Right lobe of liver (tissue), 4 donors: ENCODE data around the gene PLXNA4.

Experiments used
- POLR2A ChIP-seq: fragments of 450-650 bp; IDR thresholded peaks from one replicate; pipeline ENCODE4 v1.6.1; 2017; ENCODE audit warnings: antibody characterized with exemption, mild to moderate bottlenecking
- TF ChIP-seq, protein P1 (sequence below), 4 donors: fragments of 200-600 bp in 3 of 4; fragments of 450-650 bp in 1 of 4; IDR thresholded peaks; one replicate each; pipeline versions ENCODE4 v1.5.1 to v1.8.0; 2016 to 2022; ENCODE audit warnings: antibody characterized with exemption in 4 of 4, mild to moderate bottlenecking in 2 of 4
- donor health status: DM: no; HTN: no; CAD: no.
- donor health status: DM: no; HTN: no; CAD: no.
- donor health status: DM: no; HTN: yes; CAD: no.

- TF ChIP-seq, protein P1, sequence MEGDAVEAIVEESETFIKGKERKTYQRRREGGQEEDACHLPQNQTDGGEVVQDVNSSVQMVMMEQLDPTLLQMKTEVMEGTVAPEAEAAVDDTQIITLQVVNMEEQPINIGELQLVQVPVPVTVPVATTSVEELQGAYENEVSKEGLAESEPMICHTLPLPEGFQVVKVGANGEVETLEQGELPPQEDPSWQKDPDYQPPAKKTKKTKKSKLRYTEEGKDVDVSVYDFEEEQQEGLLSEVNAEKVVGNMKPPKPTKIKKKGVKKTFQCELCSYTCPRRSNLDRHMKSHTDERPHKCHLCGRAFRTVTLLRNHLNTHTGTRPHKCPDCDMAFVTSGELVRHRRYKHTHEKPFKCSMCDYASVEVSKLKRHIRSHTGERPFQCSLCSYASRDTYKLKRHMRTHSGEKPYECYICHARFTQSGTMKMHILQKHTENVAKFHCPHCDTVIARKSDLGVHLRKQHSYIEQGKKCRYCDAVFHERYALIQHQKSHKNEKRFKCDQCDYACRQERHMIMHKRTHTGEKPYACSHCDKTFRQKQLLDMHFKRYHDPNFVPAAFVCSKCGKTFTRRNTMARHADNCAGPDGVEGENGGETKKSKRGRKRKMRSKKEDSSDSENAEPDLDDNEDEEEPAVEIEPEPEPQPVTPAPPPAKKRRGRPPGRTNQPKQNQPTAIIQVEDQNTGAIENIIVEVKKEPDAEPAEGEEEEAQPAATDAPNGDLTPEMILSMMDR (IDR thresholded peaks at IDR 0.05): no peak
- TF ChIP-seq POLR2A: no peak
Measured at GRCh38 chr7:132596588-132596987, 20.3 kb upstream of the PLXNA4 start.
